Suprapubic skin (tissue), 4 donors: Measurements from ENCODE around the gene C16orf78. TPM values are rescaled to one million over a fixed set of nuclear protein-coding genes. Genes with fewer than 3 reads are reported as not detected.

Experiments
- DNase-seq, 2 donors: peaks; one replicate each; pipeline ENCODE4 v3.0.0-alpha.2; 2019; ENCODE audit warnings: low spot score in 2 of 2
- H3K27ac ChIP-seq: fragments of 200-600 bp; sonication (generic); one replicate; pipeline ENCODE4 v1.5.1; 2019
- H3K27me3 ChIP-seq: fragments of 200-600 bp; sonication (generic); one replicate; pipeline ENCODE4 v1.5.1; 2019
- H3K36me3 ChIP-seq: fragments of 200-600 bp; sonication (generic); one replicate; pipeline ENCODE4 v1.5.1; 2019
- H3K4me1 ChIP-seq: fragments of 200-600 bp; sonication (generic); one replicate; pipeline ENCODE4 v1.5.1; 2019
- H3K4me3 ChIP-seq: fragments of 200-600 bp; sonication (generic); one replicate; pipeline ENCODE4 v1.5.1; 2019; ENCODE audit warnings: mild to moderate bottlenecking
- H3K9me3 ChIP-seq: fragments of 200-600 bp; sonication (generic); one replicate; pipeline ENCODE4 v1.5.1; 2019
- EP300 ChIP-seq: sonication (generic); formaldehyde crosslinking; IDR thresholded peaks from one replicate; pipeline ENCODE4 v1.6.1; 2017; ENCODE audit warnings: antibody characterized with exemption
- POLR2A ChIP-seq, 2 donors: fragments of 450-650 bp; IDR thresholded peaks; one replicate each; pipeline ENCODE4 v1.6.1; 2017; ENCODE audit warnings: antibody characterized with exemption in 2 of 2, mild to moderate bottlenecking in 2 of 2, moderate library complexity in 2 of 2
- POLR2AphosphoS5 ChIP-seq, 3 donors: sonication (generic); formaldehyde crosslinking; IDR thresholded peaks; one replicate each; pipeline ENCODE4 v1.6.1; 2017; ENCODE audit warnings: antibody characterized with exemption in 3 of 3
- WGBS: methylation state at CpG from one replicate; pipeline ENCODE4 v1.1.5; 2018; 5-methylcytosine and 5-hydroxymethylcytosine counted together
- total RNA-seq, 4 donors: library from RNA; depleted of rRNA; stranded (reverse); fragments of >200 nt; gene quantifications; one replicate each; pipeline ENCODE4 v1.1.0, GENCODE V29; 2016
- TF ChIP-seq, protein P1 (sequence below), 2 donors: fragments of 200-600 bp in 1 of 2; fragments of 450-650 bp in 1 of 2; sonication (generic) in 1 of 2; IDR thresholded peaks; one replicate each; pipeline ENCODE4 v1.5.1; 2016 to 2019; ENCODE audit warnings: antibody characterized with exemption in 2 of 2, mild to moderate bottlenecking in 1 of 2, moderate library complexity in 1 of 2

C16orf78 gene
- total RNA-seq, 4 donors from 2014 or later = not detected

DNA sequence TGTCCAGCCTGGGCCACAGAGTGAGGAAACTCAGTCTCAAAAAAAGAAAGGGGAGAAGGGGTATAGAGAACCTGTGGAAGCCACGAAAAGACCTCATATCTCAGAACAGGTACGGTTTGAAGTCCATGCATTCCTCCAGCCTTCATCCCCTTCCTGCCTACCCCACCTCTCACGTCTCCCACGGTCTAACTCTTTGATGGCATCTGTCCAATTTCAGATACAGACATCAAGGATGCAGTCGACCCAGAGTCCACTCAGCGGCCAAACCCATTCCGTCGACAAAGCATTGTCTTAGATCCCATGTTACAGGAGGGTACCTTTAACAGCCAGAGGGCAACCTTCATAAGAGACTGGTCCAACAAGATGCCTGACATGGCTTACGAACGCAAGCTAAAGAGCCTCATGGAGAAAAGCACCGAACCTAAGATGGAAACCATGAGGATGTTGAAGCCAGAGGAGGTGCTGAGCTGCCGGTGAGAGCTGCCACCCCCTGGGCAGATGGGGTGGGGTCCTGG lies 22.7 kb downstream of the C16orf78 start:
- no peak for DNase-seq
- TF ChIP-seq POLR2A (IDR thresholded peaks at IDR 0.05) = no peak
- TF ChIP-seq, protein P1, sequence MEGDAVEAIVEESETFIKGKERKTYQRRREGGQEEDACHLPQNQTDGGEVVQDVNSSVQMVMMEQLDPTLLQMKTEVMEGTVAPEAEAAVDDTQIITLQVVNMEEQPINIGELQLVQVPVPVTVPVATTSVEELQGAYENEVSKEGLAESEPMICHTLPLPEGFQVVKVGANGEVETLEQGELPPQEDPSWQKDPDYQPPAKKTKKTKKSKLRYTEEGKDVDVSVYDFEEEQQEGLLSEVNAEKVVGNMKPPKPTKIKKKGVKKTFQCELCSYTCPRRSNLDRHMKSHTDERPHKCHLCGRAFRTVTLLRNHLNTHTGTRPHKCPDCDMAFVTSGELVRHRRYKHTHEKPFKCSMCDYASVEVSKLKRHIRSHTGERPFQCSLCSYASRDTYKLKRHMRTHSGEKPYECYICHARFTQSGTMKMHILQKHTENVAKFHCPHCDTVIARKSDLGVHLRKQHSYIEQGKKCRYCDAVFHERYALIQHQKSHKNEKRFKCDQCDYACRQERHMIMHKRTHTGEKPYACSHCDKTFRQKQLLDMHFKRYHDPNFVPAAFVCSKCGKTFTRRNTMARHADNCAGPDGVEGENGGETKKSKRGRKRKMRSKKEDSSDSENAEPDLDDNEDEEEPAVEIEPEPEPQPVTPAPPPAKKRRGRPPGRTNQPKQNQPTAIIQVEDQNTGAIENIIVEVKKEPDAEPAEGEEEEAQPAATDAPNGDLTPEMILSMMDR (IDR thresholded peaks at IDR 0.05) = no peak
- TF ChIP-seq EP300 = no peak
- TF ChIP-seq POLR2AphosphoS5 (IDR thresholded peaks at IDR 0.05) = no peak
- H3K27ac ChIP-seq = no peak overlapping the region
- no peaks in the 10 kb centered on the region for H3K9me3 ChIP-seq
- H3K4me1 ChIP-seq = no peaks in the 10 kb centered on the region
- H3K4me3 ChIP-seq = no peak overlapping the region
- peaks cover 8% of the 10 kb centered on the region for H3K27me3 ChIP-seq
- no peaks in the 10 kb centered on the region for H3K36me3 ChIP-seq
- WGBS = 78% methylated on average over 12 of the region's 12 CpGs

DNA sequence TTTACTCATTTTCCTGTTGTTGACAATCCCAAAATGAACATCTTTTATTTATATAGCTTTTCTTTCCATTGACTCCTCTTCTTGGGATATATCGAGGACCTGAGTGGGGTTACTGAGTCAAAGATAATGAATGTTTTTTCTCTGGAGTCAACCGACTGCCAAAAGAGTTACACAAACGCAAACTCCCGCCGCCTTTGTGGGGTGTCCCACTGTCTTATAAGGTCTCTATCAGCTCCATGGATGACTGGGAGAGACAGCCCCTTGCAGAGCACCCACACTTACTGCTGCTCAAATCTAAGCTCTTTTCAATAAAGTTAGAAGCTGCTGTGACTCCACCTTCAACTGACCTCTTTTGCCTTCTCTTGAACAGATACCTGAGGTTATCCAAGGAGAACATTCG lies 25.2 kb downstream of the C16orf78 start:
- 87% methylated on average over 6 of the region's 6 CpGs for WGBS

DNA sequence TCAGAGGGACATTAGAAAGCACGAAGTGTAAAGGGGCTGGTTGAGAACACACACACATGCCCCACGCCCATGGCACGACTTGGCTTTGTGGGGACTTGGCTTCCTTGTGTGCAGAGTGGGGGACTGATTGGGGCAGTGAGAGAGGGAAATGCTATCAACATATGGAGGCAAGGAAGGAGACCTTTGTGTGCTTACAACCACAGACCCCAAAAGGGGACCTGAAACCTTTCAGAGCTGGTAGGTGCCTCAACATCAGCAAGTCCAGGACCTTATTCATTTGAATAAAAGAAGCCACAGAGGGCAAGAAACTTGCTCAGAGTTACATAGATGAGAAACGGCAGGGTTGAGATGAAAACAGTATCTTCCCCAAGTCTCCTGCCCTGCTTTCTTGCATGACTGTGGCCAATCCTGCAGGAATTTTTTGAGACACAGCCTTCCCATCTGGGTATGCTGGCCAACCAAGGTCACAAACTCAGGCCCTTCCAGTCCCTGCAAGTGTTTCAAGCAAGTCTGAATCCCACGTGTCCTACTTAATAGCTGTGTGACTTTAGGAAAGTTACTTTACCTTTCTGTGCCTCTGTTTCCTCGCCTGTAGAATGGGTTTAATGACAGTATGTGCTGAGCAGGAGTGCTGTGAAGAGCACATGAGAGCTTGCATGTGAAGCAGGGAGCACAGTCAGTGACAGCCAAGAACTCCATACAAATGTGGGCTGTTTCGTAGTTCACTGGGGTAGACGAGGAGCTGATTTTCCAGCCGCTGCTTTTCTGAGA lies 26.2 kb downstream of the C16orf78 start:
- no peaks in the 10 kb centered on the region for H3K36me3 ChIP-seq
- WGBS = 81% methylated on average over 9 of the region's 9 CpGs

More for the DNA sequence above, 25.2 kb downstream of the C16orf78 start:
- no peaks in the 10 kb centered on the region for H3K9me3 ChIP-seq
- TF ChIP-seq POLR2A (IDR thresholded peaks at IDR 0.05) (no peak), EP300 (no peak), POLR2AphosphoS5 (IDR thresholded peaks at IDR 0.05) (no peak)
- TF ChIP-seq, protein P1 (IDR thresholded peaks at IDR 0.05) = no peak
- H3K27me3 ChIP-seq = peaks cover 8% of the 10 kb centered on the region
- DNase-seq = no peak
- no peaks in the 10 kb centered on the region for H3K36me3 ChIP-seq
- no peak overlapping the region for H3K4me3 ChIP-seq
- H3K4me1 ChIP-seq = no peaks in the 10 kb centered on the region
- no peak overlapping the region for H3K27ac ChIP-seq

DNA sequence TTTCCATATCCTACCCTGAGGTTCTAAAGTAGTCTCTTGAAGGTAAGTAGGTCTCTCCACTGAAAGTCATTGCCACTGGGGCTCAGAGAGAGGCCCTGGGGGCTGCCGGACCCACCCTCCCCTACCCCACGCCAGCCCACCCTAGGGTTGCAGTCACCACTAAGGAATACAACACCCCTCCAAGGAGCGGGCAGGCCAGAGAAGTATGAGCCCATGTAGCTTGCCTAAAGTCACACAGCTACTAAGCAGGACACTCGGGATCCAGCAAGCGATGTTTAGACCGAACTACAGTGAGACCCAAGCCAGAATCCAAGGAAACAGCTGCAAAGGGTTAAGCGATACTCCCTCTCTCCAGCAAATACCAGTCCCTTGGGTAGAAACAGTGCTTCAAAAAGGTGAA lies 27.0 kb downstream of the C16orf78 start:
- DNase-seq = no peak
- Histone ChIP-seq H3K36me3 (no peaks in the 10 kb centered on the region), H3K4me1 (no peaks in the 10 kb centered on the region), H3K9me3 (no peaks in the 10 kb centered on the region), H3K27ac (no peak overlapping the region), H3K4me3 (no peak overlapping the region), H3K27me3 (peaks cover 6% of the 10 kb centered on the region)
- TF ChIP-seq EP300 (no peak), POLR2A (IDR thresholded peaks at IDR 0.05) (no peak), POLR2AphosphoS5 (IDR thresholded peaks at IDR 0.05) (no peak)
- TF ChIP-seq, protein P1 (IDR thresholded peaks at IDR 0.05) = no peak
- WGBS = 92% methylated on average over 7 of the region's 7 CpGs

More for the DNA sequence above, 26.2 kb downstream of the C16orf78 start:
- TF ChIP-seq, protein P1 (IDR thresholded peaks at IDR 0.05) = no peak
- TF ChIP-seq POLR2AphosphoS5 (IDR thresholded peaks at IDR 0.05) (no peak), EP300 (no peak), POLR2A (IDR thresholded peaks at IDR 0.05) (no peak)
- Histone ChIP-seq H3K27ac (no peak overlapping the region), H3K9me3 (no peaks in the 10 kb centered on the region), H3K27me3 (peaks cover 8% of the 10 kb centered on the region), H3K4me1 (no peaks in the 10 kb centered on the region), H3K4me3 (no peak overlapping the region)
- DNase-seq = no peak

DNA sequence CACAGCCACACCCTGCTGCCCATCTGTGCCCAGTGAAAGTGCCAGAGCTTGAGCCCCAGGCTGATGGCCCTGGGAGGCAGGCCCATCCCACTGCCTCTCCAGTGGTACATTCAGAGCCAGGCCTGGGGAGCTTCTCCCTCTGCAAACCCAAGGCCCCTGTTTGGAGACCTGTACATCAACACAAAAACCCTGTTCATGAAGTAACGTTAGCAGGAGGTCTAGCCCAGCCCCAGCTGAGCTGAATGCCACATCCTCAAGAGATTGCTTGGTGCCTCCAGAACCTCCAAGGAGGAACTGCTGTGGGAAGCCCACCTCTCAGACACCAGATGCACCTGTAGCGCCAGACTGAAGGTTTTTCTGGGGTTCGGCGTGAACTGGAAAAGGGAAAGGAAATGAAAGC lies 31.5 kb downstream of the C16orf78 start:
- H3K9me3 ChIP-seq = no peaks in the 10 kb centered on the region
- no peaks in the 10 kb centered on the region for H3K27me3 ChIP-seq
- H3K4me3 ChIP-seq = no peak overlapping the region
- WGBS = 86% methylated on average over 4 of the region's 4 CpGs
- peaks cover 7% of the 10 kb centered on the region for H3K4me1 ChIP-seq
- no peak overlapping the region for H3K27ac ChIP-seq
- H3K36me3 ChIP-seq = no peaks in the 10 kb centered on the region
- DNase-seq = no peak
- TF ChIP-seq POLR2AphosphoS5 (IDR thresholded peaks at IDR 0.05) (no peak), EP300 (no peak), POLR2A (IDR thresholded peaks at IDR 0.05) (no peak)
- TF ChIP-seq, protein P1 (IDR thresholded peaks at IDR 0.05) = no peak
